ENCODE results near the gene UST.
"Not testable (repeated sequence)": the region's sequence is repeated elsewhere in the genome, so short reads cannot be mapped to it uniquely, and the experiment has no call there.

UST gene

DNA sequence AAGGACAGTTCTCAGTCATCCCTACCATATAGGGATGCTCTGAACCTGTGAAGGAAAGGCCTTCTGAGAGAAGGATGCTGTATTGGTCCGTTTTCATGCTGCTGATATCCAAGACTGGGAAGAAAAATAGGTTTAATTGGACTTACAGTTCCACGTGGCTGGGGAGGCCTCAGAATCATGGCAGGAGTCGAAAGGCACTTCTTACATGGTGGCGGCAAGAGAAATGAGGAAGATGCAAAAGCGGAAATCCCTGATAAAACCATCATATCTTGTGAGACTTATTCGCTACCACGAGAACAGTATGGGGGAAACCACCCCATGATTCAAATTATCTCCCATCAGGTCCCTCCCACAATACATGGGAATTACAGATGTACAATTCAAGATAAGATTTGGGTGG is 209.3 kb downstream of the UST start:
- not testable (repeated sequence) for DNase-seq

GRCh38 chr6:148957752-148958151 is 210.9 kb downstream of the UST start:
- no peak for DNase-seq

GRCh38 chr6:148959008-148959407 is 212.2 kb downstream of the UST start:
- DNase-seq: no peak

DNA sequence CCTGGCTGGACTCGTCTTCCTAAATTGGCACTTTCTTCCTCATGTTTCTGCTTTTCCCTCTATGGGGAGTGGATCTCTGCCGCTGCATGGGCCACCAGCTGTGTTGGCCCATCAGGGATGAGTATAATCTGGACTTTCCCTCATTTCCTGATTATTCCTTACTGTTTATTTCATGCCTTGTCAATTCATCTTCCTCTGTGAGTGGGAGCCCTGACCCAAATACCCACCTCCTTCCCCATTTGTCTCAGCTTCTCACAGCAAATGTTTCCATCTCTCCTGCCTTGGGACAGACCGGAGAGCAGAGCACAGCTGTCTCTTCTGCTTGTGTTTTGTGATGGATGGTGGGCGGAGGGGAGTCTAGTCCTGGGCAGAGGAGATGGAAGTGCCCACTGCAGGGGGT is 212.7 kb downstream of the UST start:
- DNase-seq: no peak

- DNase-seq: no peak
Observed at GRCh38 chr6:148962854-148963515, 216.2 kb downstream of the UST start.

DNA sequence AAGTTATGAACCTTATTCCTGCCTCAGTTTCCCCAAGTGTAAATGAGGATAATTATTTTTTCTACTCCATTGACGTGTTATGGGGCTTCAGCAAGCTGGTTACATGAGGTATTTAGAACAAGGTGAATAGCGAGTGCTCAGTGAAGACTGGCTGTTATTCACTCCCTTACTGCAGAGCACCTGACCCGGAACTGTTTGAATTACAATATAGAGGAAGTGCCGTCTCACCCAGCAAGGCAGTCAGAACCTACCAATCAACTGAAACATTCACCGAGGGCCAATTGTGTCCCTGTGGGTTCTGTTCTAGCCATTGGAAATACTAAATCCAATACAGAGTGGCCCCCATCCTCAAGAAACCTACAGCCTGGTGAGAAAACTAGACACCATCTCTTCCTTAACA is 216.9 kb downstream of the UST start:
- DNase-seq: no peak

- DNase-seq: no peak
Observed at GRCh38 chr6:148964467-148964866, 217.6 kb downstream of the UST start.

DNA sequence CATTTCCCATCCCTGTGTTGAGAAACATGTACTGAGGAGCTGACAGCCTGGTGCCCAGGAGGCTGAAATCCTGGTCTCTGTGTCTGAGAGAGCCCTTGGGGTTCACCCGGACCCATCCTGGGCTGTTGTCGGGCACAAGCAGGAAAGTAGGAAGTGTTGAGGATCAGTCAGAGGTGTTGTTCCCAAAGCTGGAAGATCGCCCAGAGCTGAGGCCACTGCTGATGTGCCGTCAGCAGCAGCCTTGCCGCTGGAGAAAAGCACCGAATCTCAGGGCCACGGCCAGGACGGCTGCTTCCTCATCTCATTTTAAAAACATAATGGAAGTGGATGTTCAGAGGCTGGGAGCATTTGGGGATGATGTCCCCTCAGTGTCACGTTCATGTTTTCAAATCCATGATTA is 218.5 kb downstream of the UST start:
- no peak for DNase-seq

- DNase-seq: no peak
Observed at GRCh38 chr6:148967011-148967520, 220.2 kb downstream of the UST start.

DNA sequence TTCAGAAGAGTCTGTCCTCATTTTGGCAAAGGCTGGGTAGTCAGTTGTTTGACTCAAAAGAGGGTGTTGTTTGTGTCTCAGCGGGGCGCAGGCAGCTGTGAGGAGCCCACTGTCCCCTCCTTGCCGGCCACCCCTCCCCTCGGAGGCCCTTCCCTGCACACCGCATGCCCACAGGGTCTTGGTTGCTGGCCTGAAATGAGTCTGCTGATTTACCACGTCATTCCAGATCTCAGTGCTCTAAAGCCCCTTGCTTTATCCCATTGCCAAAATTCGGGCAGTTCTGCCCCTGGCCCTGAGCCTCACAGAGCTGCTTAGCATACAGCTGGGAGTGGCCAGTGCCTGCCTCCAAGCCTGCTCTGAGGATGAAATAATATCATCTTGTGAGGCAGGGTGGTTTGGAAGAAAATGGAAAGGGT is 220.7 kb downstream of the UST start:
- DNase-seq: no peak

GRCh38 chr6:148968771-148969602 is 222.2 kb downstream of the UST start:
- no peak for DNase-seq

GRCh38 chr6:148969603-148970061 is 222.8 kb downstream of the UST start:
- DNase-seq: no peak

- DNase-seq: no peak
Observed at GRCh38 chr6:148971031-148971927, 224.4 kb downstream of the UST start.

- peak; percentile 32 for DNase-seq
Observed at GRCh38 chr6:148972481-148972880, 225.7 kb downstream of the UST start.

DNA sequence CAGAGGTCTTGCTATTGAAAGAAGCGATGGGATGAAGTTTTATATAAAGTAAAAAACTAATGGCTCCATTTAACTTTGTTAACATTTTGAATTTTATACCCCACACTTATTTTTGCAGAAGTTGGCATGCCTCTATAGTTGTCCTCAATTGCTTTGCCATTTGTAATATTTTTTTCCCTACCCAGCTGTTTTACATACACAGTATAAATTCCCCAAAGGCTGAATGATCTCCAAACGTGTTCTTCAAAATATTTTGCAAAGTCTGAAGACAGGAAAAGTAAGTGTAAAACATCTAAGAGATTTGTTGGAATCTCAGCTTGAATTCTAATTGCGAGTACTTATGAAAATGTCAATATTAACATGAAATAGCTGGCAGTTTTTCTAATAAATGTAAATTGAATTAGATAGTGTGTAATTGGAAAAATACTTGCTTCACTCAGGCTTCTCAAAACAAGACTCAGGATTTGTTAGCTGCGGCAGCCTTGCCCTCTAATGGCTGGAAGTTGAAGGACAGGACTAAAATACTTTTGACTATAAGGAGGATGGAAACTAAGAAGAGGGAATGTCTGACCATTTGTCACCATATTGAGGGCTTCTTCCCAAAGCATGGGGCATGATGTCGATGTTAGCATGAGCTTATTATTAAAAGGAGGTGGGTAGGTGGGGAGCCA is 226.8 kb downstream of the UST start:
- no peak for DNase-seq

GRCh38 chr6:148974351-148974750 is 227.5 kb downstream of the UST start:
- no peak for DNase-seq

DNA sequence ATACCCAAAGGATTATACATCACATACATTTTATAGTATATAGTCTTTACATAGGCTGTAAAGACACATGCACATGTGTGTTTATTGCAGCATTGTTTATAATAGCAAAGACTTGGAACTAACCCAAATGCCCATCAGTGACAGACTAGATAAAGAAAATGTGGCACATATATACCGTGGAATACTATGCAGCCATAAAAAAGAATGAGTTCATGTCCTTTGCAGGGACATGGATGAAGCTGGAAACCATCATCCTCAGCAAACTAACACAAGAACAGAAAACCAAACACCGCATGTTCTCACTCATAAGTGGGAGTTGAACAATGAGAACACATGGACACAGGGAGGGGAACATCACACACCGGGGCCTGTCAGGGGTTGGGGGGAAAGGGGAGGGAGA is 231.5 kb downstream of the UST start:
- DNase-seq: not testable (repeated sequence)

- DNase-seq: no peak
Observed at GRCh38 chr6:148979014-148979901, 232.4 kb downstream of the UST start.

GRCh38 chr6:148980234-148980633 is 233.4 kb downstream of the UST start:
- DNase-seq: no peak

GRCh38 chr6:148981515-148981914 is 234.7 kb downstream of the UST start:
- no peak for DNase-seq

GRCh38 chr6:148983101-148983761 is 236.4 kb downstream of the UST start:
- no peak for DNase-seq

Measured in activated gamma-delta T cell treated with Interleukin-2 at 50 U/mL for 16 hours (primary cell).